Panc1 (cell line): ENCODE results near the gene MYO18B. TPM values are rescaled to one million over a fixed set of nuclear protein-coding genes. Genes with fewer than 3 reads are reported as not detected.

Source experiments
- ATAC-seq: fragments of 200-7000 bp; cut with Tn5 transposase; 2 replicates; pipeline ENCODE4 v1.9.1; 2020; ENCODE audit warnings: mild to moderate bottlenecking, moderate library complexity
- BruUV-seq: library from RNA; stranded (reverse); fragments of 400-500 nt; replicated peaks from 2 replicates; lab custom pipeline; 2021; lab: Mats Ljungman, UMichigan
- CTCF ChIA-PET: fragments of 300-600 bp; sonication (Branson Sonifier 250); formaldehyde crosslinking; loops from one replicate; lab custom pipeline; 2022; ENCODE audit warnings: antibody characterized with exemption; lab: Charles Lee
- POLR2A ChIA-PET: fragments of 300-600 bp; sonication (Branson Sonifier 250); formaldehyde crosslinking; loops from one replicate; lab custom pipeline; 2022; ENCODE audit warnings: antibody characterized with exemption; lab: Charles Lee
- DNase-seq: peaks from one replicate; pipeline ENCODE4 v3.0.0-alpha.2; 2010; ENCODE audit warnings: low read depth, low spot score
- H3K27ac ChIP-seq: 2 replicates; pipeline ENCODE4 v1.5.1; 2011; ENCODE audit warnings: mild to moderate bottlenecking, low read length, inconsistent platforms
- H3K27me3 ChIP-seq: fragments of 200-500 bp; sonication (Bioruptor generic); 2 replicates; pipeline ENCODE4 v1.6.0; 2014; ENCODE audit warnings: low read length, inconsistent platforms; ENCODE audit not compliant: control insufficient read depth, insufficient read depth
- H3K36me3 ChIP-seq: fragments of 200-500 bp; sonication (Bioruptor generic); 2 replicates; pipeline ENCODE4 v1.5.1; 2014; ENCODE audit warnings: inconsistent platforms, mild to moderate bottlenecking, low read length, moderate library complexity; ENCODE audit not compliant: control insufficient read depth, insufficient read depth
- H3K4me1 ChIP-seq: 2 replicates; pipeline ENCODE4 v1.5.1; 2011; ENCODE audit warnings: inconsistent platforms, mild to moderate bottlenecking, low read length, moderate library complexity; ENCODE audit not compliant: control insufficient read depth, insufficient read depth
- H3K4me3 ChIP-seq, 2 experiments: 2 replicates each; pipeline ENCODE4 v1.5.1; 2011 to 2012; ENCODE audit warnings: low read depth in 2 of 2, low read length in 2 of 2, mild to moderate bottlenecking in 2 of 2, inconsistent platforms in 1 of 2, moderate library complexity in 1 of 2
- H3K9me3 ChIP-seq: fragments of 200-500 bp; sonication (Bioruptor generic); 2 replicates; pipeline ENCODE4 v1.5.1; 2014; ENCODE audit warnings: low read depth, mild to moderate bottlenecking, inconsistent platforms, low read length, moderate library complexity; ENCODE audit not compliant: control insufficient read depth, insufficient read depth
- POLR2AphosphoS5 ChIP-seq: IDR thresholded peaks from 2 replicates; pipeline ENCODE4 v1.6.1; 2012; ENCODE audit warnings: mild to moderate bottlenecking, low read depth, low read length, moderate library complexity
- SIN3A ChIP-seq: IDR thresholded peaks from 2 replicates; pipeline ENCODE4 v1.6.1; 2012; ENCODE audit warnings: low read depth, mild to moderate bottlenecking, low read length, moderate library complexity, borderline replicate concordance; ENCODE audit not compliant: insufficient read depth
- TCF7L2 ChIP-seq: IDR thresholded peaks from 2 replicates; pipeline ENCODE4 v1.6.1; 2011; ENCODE audit warnings: mild to moderate bottlenecking, low read depth, low read length, inconsistent platforms
- in situ Hi-C: cut with HindIII; loops from 2 replicates; pipeline ENCODE4 v1.10.0; 2016; ENCODE audit warnings: low sequenced_read_pairs, low pct_unique_long_range_greater_than_20kb
- intact Hi-C: fragments of 100-400 bp; cut with micrococcal nuclease; formaldehyde crosslinking; loops from one replicate; pipeline ENCODE4 v1.10.0; 2022; ENCODE audit not compliant: unreplicated experiment
- total RNA-seq: library from RNA; stranded (reverse); gene quantifications from one replicate; pipeline ENCODE4 v1.2.1, GENCODE V29; 2021; ENCODE audit not compliant: unreplicated experiment
- TF ChIP-seq, protein P1 (sequence below): fragments of 450-650 bp; IDR thresholded peaks from 2 replicates; pipeline ENCODE4 v1.5.1; 2017; ENCODE audit warnings: mild to moderate bottlenecking
- TF ChIP-seq, protein P2 (sequence below), 2 experiments: IDR thresholded peaks; 2 replicates each; pipeline ENCODE4 v1.6.1; 2011 to 2012; ENCODE audit warnings: low read depth in 2 of 2, control low read depth in 1 of 2, low read length in 1 of 2, mild to moderate bottlenecking in 1 of 2, moderate library complexity in 1 of 2; ENCODE audit not compliant: insufficient read depth in 1 of 2

The MYO18B gene
- total RNA-seq, 1 experiment from 2014 or later: not detected

- intact Hi-C loops: no loop called here
- no peak for ATAC-seq
- in situ Hi-C loops: no loop called here
- Histone ChIP-seq H3K9me3 (no peaks in the 10 kb centered on the region), H3K27me3 (no peaks in the 10 kb centered on the region), H3K27ac (no peak overlapping the region), H3K4me3 (no peak overlapping the region), H3K36me3 (no peaks in the 10 kb centered on the region), H3K4me1 (no peaks in the 10 kb centered on the region)
- CTCF ChIA-PET: no interaction called here
- no TSS peak for BruUV-seq
- TF ChIP-seq, protein P1, sequence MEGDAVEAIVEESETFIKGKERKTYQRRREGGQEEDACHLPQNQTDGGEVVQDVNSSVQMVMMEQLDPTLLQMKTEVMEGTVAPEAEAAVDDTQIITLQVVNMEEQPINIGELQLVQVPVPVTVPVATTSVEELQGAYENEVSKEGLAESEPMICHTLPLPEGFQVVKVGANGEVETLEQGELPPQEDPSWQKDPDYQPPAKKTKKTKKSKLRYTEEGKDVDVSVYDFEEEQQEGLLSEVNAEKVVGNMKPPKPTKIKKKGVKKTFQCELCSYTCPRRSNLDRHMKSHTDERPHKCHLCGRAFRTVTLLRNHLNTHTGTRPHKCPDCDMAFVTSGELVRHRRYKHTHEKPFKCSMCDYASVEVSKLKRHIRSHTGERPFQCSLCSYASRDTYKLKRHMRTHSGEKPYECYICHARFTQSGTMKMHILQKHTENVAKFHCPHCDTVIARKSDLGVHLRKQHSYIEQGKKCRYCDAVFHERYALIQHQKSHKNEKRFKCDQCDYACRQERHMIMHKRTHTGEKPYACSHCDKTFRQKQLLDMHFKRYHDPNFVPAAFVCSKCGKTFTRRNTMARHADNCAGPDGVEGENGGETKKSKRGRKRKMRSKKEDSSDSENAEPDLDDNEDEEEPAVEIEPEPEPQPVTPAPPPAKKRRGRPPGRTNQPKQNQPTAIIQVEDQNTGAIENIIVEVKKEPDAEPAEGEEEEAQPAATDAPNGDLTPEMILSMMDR: no peak
- no peak for TF ChIP-seq TCF7L2
- TF ChIP-seq POLR2AphosphoS5: no peak
- no peak for TF ChIP-seq SIN3A
- TF ChIP-seq, protein P2, sequence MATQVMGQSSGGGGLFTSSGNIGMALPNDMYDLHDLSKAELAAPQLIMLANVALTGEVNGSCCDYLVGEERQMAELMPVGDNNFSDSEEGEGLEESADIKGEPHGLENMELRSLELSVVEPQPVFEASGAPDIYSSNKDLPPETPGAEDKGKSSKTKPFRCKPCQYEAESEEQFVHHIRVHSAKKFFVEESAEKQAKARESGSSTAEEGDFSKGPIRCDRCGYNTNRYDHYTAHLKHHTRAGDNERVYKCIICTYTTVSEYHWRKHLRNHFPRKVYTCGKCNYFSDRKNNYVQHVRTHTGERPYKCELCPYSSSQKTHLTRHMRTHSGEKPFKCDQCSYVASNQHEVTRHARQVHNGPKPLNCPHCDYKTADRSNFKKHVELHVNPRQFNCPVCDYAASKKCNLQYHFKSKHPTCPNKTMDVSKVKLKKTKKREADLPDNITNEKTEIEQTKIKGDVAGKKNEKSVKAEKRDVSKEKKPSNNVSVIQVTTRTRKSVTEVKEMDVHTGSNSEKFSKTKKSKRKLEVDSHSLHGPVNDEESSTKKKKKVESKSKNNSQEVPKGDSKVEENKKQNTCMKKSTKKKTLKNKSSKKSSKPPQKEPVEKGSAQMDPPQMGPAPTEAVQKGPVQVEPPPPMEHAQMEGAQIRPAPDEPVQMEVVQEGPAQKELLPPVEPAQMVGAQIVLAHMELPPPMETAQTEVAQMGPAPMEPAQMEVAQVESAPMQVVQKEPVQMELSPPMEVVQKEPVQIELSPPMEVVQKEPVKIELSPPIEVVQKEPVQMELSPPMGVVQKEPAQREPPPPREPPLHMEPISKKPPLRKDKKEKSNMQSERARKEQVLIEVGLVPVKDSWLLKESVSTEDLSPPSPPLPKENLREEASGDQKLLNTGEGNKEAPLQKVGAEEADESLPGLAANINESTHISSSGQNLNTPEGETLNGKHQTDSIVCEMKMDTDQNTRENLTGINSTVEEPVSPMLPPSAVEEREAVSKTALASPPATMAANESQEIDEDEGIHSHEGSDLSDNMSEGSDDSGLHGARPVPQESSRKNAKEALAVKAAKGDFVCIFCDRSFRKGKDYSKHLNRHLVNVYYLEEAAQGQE (IDR thresholded peaks at IDR 0.05; ENCODE audit: insufficient read depth in 1 of 2, low read depth in 2 of 2, low read length in 1 of 2): no peak
- POLR2A ChIA-PET: no interaction called here
- DNase-seq: no peak
Observed at GRCh38 chr22:26016916-26017315, 274.9 kb downstream of the MYO18B start.

- Histone ChIP-seq H3K4me3 (no peak overlapping the region), H3K27ac (no peak overlapping the region), H3K27me3 (no peaks in the 10 kb centered on the region), H3K9me3 (no peaks in the 10 kb centered on the region), H3K4me1 (no peaks in the 10 kb centered on the region), H3K36me3 (no peaks in the 10 kb centered on the region)
- POLR2A ChIA-PET: no interaction called here
- intact Hi-C loops: no loop called here
- ATAC-seq: no peak
- in situ Hi-C loops: no loop called here
- DNase-seq: no peak
- BruUV-seq: no TSS peak
- CTCF ChIA-PET: interaction anchor here (0.7 kb wide), 1 partner anchor 185 kb away, joined by 3 read pairs; no protein-coding TSS in a partner anchor
- TF ChIP-seq POLR2AphosphoS5 (no peak), TCF7L2 (no peak)
- TF ChIP-seq, protein P2 (IDR thresholded peaks at IDR 0.05; ENCODE audit: insufficient read depth in 1 of 2, low read depth in 2 of 2, low read length in 1 of 2): no peak
Observed at GRCh38 chr22:26017932-26018331, 275.9 kb downstream of the MYO18B start.
